OCI-LY3 (cell line): ENCODE measurements around the gene DMRT1.

Experiments used
- CTCF ChIP-seq: fragments of 200-600, 300-600 bp; sonication (generic); IDR thresholded peaks from 2 replicates; pipeline ENCODE4 v1.5.1; 2014; ENCODE audit warnings: antibody characterized with exemption, low read length, low read depth
- EZH2phosphoT487 ChIP-seq: fragments of 200-600 bp; shearing (Covaris generic); IDR thresholded peaks from 2 replicates; pipeline ENCODE4 v1.6.1; 2018; ENCODE audit warnings: antibody characterized with exemption, mixed run types, low read depth

- TF ChIP-seq CTCF (no peak), EZH2phosphoT487 (no peak)
Measured at GRCh38 chr9:794386-794785, 47.1 kb upstream of the DMRT1 start.
